Astrocyte of the spinal cord (primary cell): ENCODE results near the gene AGRN.

Experiments used
- DNase-seq: peaks from one replicate; pipeline ENCODE4 v3.0.0; 2011; ENCODE audit warnings: low read depth, low spot score
- H3K4me3 ChIP-seq: 2 replicates; pipeline ENCODE4 v1.5.1; 2011; ENCODE audit warnings: low read depth, mild to moderate bottlenecking, low read length, moderate library complexity
- in situ Hi-C: cut with HindIII; loops from 2 replicates; pipeline ENCODE4 v1.10.0; 2017; ENCODE audit warnings: low sequenced_read_pairs
- TF ChIP-seq, protein P1 (sequence below): IDR thresholded peaks from 2 replicates; pipeline ENCODE4 v1.5.1; 2012; ENCODE audit warnings: low read depth, mild to moderate bottlenecking, low read length, inconsistent platforms

The AGRN gene

DNA sequence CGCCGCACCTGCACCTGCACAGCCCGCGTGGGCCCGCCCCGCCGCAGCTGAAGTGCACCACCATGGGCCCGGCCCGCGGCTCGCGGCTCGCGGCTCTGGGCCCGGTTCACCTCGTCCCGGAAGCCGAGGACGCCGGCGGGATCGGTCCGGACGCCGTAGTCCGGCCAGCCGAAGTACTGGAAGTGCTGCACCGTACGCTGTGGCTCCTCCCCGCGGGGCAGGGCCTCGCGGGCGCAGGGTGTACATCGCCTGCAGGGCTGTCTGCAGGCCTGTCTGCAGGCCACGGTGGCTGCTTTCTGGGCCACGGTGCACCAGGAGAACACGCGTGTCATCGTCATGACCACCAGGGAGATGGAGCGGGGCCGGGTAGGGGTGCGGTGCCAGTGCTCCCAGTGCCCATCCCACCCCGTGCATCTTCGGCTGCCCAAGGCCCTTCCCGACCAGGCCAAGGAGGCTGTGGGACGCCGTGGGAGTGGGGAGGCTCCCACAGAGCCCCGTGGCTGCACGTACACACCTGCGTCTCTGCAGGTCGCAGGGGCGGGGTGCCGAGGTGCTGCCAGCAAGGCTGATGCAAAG is 47.5 kb downstream of the AGRN start:
- no peak for DNase-seq
- TF ChIP-seq, protein P1, sequence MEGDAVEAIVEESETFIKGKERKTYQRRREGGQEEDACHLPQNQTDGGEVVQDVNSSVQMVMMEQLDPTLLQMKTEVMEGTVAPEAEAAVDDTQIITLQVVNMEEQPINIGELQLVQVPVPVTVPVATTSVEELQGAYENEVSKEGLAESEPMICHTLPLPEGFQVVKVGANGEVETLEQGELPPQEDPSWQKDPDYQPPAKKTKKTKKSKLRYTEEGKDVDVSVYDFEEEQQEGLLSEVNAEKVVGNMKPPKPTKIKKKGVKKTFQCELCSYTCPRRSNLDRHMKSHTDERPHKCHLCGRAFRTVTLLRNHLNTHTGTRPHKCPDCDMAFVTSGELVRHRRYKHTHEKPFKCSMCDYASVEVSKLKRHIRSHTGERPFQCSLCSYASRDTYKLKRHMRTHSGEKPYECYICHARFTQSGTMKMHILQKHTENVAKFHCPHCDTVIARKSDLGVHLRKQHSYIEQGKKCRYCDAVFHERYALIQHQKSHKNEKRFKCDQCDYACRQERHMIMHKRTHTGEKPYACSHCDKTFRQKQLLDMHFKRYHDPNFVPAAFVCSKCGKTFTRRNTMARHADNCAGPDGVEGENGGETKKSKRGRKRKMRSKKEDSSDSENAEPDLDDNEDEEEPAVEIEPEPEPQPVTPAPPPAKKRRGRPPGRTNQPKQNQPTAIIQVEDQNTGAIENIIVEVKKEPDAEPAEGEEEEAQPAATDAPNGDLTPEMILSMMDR, result no peak
- no peak overlapping the region for H3K4me3 ChIP-seq
- in situ Hi-C loops, result no loop called here

DNA sequence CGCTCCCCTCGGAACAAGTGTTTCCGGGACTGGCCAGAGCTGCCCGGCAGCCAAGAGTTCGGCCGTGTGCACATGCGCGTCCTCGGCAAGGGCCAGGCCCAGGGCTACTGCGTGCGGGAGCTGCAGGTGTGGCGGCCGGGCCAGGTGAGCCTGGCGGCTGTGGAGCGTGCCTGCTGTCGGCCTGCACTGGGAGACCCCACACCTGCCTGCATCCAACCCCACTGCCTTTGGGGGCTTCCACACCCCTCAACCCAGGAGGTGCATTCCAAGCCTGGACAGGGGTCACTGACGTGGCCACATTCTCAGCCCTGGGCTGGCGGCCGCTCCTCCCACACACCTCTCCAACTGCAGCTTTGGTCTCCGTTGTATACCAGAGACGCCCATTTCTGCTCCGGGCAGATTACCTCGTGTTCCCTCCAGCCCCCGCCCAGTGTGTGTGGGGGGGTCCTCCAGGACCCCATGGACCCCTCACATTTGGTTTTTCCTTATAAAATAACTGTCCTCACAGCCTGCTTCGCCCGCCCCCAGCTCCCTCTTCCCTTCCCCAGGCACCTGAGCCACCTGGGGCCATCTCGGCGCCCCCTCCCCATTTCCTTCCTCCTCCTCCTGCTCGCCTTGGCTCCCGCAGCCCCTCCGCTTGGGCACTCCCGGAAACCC is 48.1 kb downstream of the AGRN start:
- in situ Hi-C loops, result no loop called here
- H3K4me3 ChIP-seq, result no peak overlapping the region
- no peak for DNase-seq
- TF ChIP-seq, protein P1, result no peak

DNA sequence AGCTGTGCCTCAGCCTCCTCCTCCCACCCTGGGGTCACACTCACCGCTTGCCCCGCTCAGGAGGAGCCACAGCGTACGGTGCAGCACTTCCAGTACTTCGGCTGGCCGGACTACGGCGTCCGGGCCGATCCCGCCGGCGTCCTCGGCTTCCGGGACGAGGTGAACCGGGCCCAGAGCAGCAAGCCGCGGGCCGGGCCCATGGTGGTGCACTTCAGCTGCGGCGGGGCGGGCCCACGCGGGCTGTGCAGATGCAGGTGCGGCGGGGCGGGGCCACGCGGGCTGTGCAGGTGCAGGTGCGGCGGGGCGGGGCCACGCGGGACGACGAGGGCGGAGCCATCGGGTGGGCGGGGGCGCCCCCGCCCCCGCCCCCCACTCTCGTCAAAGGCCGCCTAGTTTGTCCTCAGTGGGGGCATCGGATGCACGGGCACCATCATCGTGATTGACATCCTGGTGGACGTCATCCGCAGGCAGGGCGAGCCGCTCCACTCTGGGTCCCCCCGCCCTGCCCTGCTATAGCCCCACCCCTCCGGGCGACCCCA is 48.7 kb downstream of the AGRN start:
- in situ Hi-C loops, result no loop called here
- peak overlapping the region; percentile 61 for H3K4me3 ChIP-seq
- TF ChIP-seq, protein P1, result no peak
- no peak for DNase-seq

DNA sequence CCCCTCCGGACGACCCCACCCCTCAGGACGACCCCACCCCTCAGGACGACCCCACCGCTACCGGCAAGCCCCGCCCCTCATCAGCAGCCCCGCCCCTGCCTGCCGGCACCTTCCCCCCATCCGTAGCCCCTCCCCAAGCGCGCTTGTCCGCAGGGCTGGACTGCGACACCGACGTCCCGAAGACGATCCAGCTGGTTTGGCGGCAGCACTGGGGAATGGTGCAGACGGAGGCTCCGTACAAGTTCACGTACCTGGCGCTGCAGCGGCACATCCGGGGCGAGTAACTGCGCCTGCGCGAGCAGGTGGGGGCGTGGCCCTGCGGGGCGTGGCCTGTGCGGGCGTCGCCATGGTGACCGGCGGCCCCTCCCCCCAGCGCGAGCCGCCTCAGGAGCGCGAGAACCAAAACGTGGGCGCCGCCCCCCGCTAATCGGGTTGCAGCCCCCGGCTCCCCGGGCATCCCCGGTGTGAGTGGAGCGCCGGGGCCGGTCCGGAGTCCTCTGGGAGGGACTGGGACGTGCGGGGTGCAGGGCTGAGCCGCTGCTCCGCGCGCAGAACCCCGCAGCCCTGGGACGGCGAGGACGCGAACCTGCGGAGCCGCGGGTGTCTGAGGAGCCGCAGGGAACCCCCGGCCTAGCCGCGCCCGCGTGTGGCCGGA is 49.3 kb downstream of the AGRN start:
- peak; percentile 29 for DNase-seq
- TF ChIP-seq, protein P1, result no peak
- in situ Hi-C loops, result no loop called here
- peak overlapping the region; percentile 61 for H3K4me3 ChIP-seq

DNA sequence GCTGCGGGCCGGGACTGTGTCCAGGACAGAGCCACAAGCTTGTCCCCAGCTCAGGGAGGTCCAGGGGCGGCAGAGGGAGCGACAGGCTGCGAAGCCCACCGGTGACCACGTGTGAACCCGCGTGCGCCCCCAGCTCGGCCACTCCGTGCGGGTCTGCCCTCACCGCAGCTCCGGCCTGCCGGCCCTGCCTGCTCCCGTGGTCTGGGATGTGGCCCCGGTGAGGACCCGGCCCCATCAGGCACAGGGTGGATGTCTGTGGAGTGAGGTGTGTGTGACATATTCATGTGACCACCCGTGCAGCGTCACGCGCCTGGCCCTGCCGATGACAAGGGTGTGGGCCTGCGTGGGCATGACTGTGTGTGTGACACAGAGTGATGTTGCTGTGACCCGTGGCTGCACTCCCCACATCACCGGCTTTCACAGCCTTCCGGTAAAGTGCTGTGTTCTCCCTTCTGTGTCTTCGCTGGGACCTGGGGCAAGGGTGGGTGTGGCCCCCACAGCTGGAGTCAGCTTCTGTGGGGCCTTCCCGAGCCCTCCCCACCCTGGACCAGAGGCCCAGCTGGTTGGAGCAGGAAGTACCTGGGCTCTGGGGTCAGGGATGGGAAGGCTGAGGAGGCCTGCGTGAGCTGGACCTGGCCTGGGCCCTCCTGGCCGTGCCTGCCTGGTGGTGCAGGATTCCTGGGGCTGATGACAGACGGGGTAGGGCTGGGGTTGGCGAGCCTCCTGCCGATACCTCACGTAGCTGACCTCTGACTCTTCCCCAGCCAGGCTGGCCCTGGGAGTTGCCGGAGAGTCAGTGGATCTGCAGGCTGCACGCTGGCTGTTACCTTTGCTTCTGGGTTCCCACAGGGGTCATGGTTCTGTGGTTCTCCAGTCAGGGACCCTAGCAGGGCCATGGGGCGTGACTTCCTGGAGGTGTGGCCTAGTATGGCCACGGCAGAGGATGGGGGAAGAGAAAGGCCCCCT is 50.1 kb downstream of the AGRN start:
- no peak for DNase-seq
- H3K4me3 ChIP-seq, result no peak overlapping the region

More for the DNA sequence above, 50.1 kb downstream of the AGRN start:
- in situ Hi-C loops, result no loop called here
- TF ChIP-seq, protein P1, result no peak
